H1 (cell line): ENCODE data around the gene CNPY4. TPM values are rescaled to one million over a fixed set of nuclear protein-coding genes. Genes with fewer than 3 reads are reported as not detected.
A peak's percentile ranks its signal among the peaks of the same experiment; 100 is the strongest.
"Not testable (repeated sequence)": the region's sequence is repeated elsewhere in the genome, so short reads cannot be mapped to it uniquely, and the experiment has no call there.

Experiments used
- CTCF ChIA-PET: fragments of 300-600 bp; sonication (Branson Sonifier 250); formaldehyde crosslinking; loops from one replicate; lab custom pipeline; 2021; ENCODE audit not compliant: partially characterized antibody; lab: Charles Lee
- POLR2A ChIA-PET: fragments of 300-600 bp; sonication (Branson Sonifier 250); formaldehyde crosslinking; loops from one replicate; lab custom pipeline; 2021; ENCODE audit warnings: inconsistent platforms; ENCODE audit not compliant: partially characterized antibody; lab: Charles Lee
- DNase-seq, 2 experiments: peaks; one replicate each; pipeline versions ENCODE4 v3.0.0 to v3.0.0-alpha.2; 2010 to 2022; ENCODE audit warnings: low spot score in 2 of 2, low read depth in 1 of 2, mixed read lengths in 1 of 2
- FAIRE-seq: peaks from 2 replicates; lab custom pipeline; 2011; peaks lifted over from hg19 to GRCh38; lab: Jason Lieb, UNC
- H2AFZ ChIP-seq: 2 replicates; pipeline ENCODE4 v1.8.1; 2012; ENCODE audit warnings: low read length, inconsistent platforms
- H2AK5ac ChIP-seq: 2 replicates; pipeline ENCODE4 v1.6.1; 2013; ENCODE audit warnings: low read depth, low read length
- H2BK120ac ChIP-seq: replicated peaks from 2 replicates; pipeline ENCODE3; 2013; ENCODE audit warnings: low read depth, low read length, inconsistent platforms
- H2BK12ac ChIP-seq: 2 replicates; pipeline ENCODE4 v1.6.1; 2013; ENCODE audit warnings: low read depth, low read length
- H2BK15ac ChIP-seq: 2 replicates; pipeline ENCODE4 v1.6.1; 2013; ENCODE audit warnings: low read length
- H2BK20ac ChIP-seq: 2 replicates; pipeline ENCODE4 v1.6.1; 2013; ENCODE audit warnings: low read length
- H2BK5ac ChIP-seq: 2 replicates; pipeline ENCODE4 v1.6.1; 2013; ENCODE audit warnings: low read depth, low read length
- H3K14ac ChIP-seq: 2 replicates; pipeline ENCODE4 v1.6.1; 2013; ENCODE audit warnings: inconsistent platforms; ENCODE audit not compliant: insufficient read length
- H3K18ac ChIP-seq: 2 replicates; pipeline ENCODE4 v1.6.1; 2013; ENCODE audit warnings: low read length; ENCODE audit errors: extremely low read depth
- H3K23ac ChIP-seq: 2 replicates; pipeline ENCODE4 v1.6.1; 2013; ENCODE audit warnings: inconsistent platforms; ENCODE audit not compliant: insufficient read length
- H3K23me2 ChIP-seq: 2 replicates; pipeline ENCODE4 v1.6.1; 2013; ENCODE audit warnings: low read depth, low read length
- H3K27ac ChIP-seq: 2 replicates; pipeline ENCODE4 v1.6.1; 2011; ENCODE audit warnings: low read depth, low read length, inconsistent platforms
- H3K27me3 ChIP-seq, 4 experiments: replicated peaks in 1 of 4; 1 replicate in 1 of 4; 2 replicates in 3 of 4; pipeline versions ENCODE4 v1.6.1 to v1.8.1; 2011 to 2013; ENCODE audit warnings: low read length in 3 of 4, mild to moderate bottlenecking in 3 of 4, inconsistent platforms in 2 of 4, mixed read lengths in 2 of 4, moderate library complexity in 1 of 4; ENCODE audit not compliant: control insufficient read depth in 3 of 4, insufficient read depth in 3 of 4; ENCODE audit errors: extremely low read depth in 1 of 4
- H3K36me3 ChIP-seq, 4 experiments: 2 replicates each; pipeline versions ENCODE4 v1.6.1 to v1.8.1; 2011 to 2013; ENCODE audit warnings: mild to moderate bottlenecking in 4 of 4, low read length in 3 of 4, moderate library complexity in 2 of 4, control low read depth in 1 of 4, inconsistent platforms in 1 of 4; ENCODE audit not compliant: insufficient read depth in 4 of 4, control insufficient read depth in 2 of 4
- H3K4ac ChIP-seq: replicated peaks from 2 replicates; pipeline ENCODE3; 2013; ENCODE audit warnings: low read length, low read depth, mixed read lengths, inconsistent platforms; ENCODE audit not compliant: insufficient read length
- H3K4me1 ChIP-seq, 4 experiments: replicated peaks in 1 of 4; 1 replicate in 1 of 4; 2 replicates in 3 of 4; pipeline versions ENCODE4 v1.6.1 to v1.8.1; 2011 to 2013; ENCODE audit warnings: low read length in 3 of 4, inconsistent platforms in 2 of 4, mixed read lengths in 1 of 4; ENCODE audit not compliant: insufficient read depth in 4 of 4, control insufficient read depth in 3 of 4
- H3K4me2 ChIP-seq, 2 experiments: 2 replicates each; pipeline versions ENCODE4 v1.6.1 to v1.8.1; 2011 to 2013; ENCODE audit warnings: low read depth in 2 of 2, low read length in 2 of 2, control low read depth in 1 of 2, inconsistent platforms in 1 of 2, mild to moderate bottlenecking in 1 of 2; ENCODE audit not compliant: insufficient read depth in 1 of 2
- H3K4me3 ChIP-seq, 4 experiments: fragments of 200-600, 300-600 bp in 1 of 4; sonication (generic), shearing (Covaris generic), sonication (Bioruptor Twin) in 1 of 4; 2 replicates each; pipeline versions ENCODE4 v1.5.1 to v1.8.1; 2011 to 2016; ENCODE audit warnings: low read length in 4 of 4, low read depth in 3 of 4, control low read depth in 2 of 4, inconsistent platforms in 2 of 4, mild to moderate bottlenecking in 2 of 4, mixed read lengths in 1 of 4, moderate library complexity in 1 of 4; ENCODE audit not compliant: insufficient read depth in 2 of 4; ENCODE audit errors: extremely low read depth in 1 of 4
- H3K56ac ChIP-seq: replicated peaks from 2 replicates; pipeline ENCODE3; 2013; ENCODE audit warnings: low read depth, mild to moderate bottlenecking, mixed read lengths, low read length, inconsistent platforms; ENCODE audit not compliant: insufficient read length
- H3K79me1 ChIP-seq: 2 replicates; pipeline ENCODE4 v1.6.1; 2013; ENCODE audit warnings: low read depth, low read length, control low read depth
- H3K79me2 ChIP-seq, 2 experiments: 2 replicates each; pipeline versions ENCODE4 v1.6.1 to v1.8.1; 2012 to 2013; ENCODE audit warnings: low read length in 2 of 2, mild to moderate bottlenecking in 2 of 2, inconsistent platforms in 1 of 2; ENCODE audit not compliant: insufficient read depth in 2 of 2, control insufficient read depth in 1 of 2
- H3K9ac ChIP-seq, 4 experiments: replicated peaks in 1 of 4; 1 replicate in 1 of 4; 2 replicates in 3 of 4; pipeline versions ENCODE4 v1.6.1 to v1.8.1; 2011 to 2013; ENCODE audit warnings: low read depth in 3 of 4, low read length in 3 of 4, control low read depth in 2 of 4, mild to moderate bottlenecking in 2 of 4, moderate library complexity in 2 of 4, inconsistent platforms in 1 of 4; ENCODE audit errors: extremely low read depth in 1 of 4
- H3K9me3 ChIP-seq, 2 experiments: 2 replicates each; pipeline versions ENCODE4 v1.6.1 to v1.8.1; 2012 to 2013; ENCODE audit warnings: mild to moderate bottlenecking in 2 of 2, moderate library complexity in 2 of 2, control low read depth in 1 of 2, inconsistent platforms in 1 of 2, low read depth in 1 of 2, low read length in 1 of 2, mixed read lengths in 1 of 2; ENCODE audit not compliant: insufficient read depth in 2 of 2
- H4K20me1 ChIP-seq, 2 experiments: replicated peaks in 1 of 2; 2 replicates each; pipeline versions ENCODE3 to v1.8.1; 2011 to 2013; ENCODE audit warnings: inconsistent platforms in 2 of 2, low read length in 2 of 2, mild to moderate bottlenecking in 1 of 2; ENCODE audit not compliant: insufficient read depth in 2 of 2, control insufficient read depth in 1 of 2
- H4K5ac ChIP-seq: 2 replicates; pipeline ENCODE4 v1.6.1; 2013; ENCODE audit warnings: low read length, low read depth, mixed read lengths, inconsistent platforms; ENCODE audit not compliant: insufficient read length
- H4K8ac ChIP-seq: 2 replicates; pipeline ENCODE4 v1.8.0; 2013; ENCODE audit warnings: mild to moderate bottlenecking, moderate library complexity, low read length, inconsistent platforms; ENCODE audit not compliant: insufficient read depth; ENCODE audit errors: extremely low read depth
- H4K91ac ChIP-seq: replicated peaks from 2 replicates; pipeline ENCODE3; 2013; ENCODE audit warnings: low read length, mixed read lengths, inconsistent platforms; ENCODE audit not compliant: insufficient read length
- EZH2 ChIP-seq: fragments of 200-600 bp; sonication (generic); IDR thresholded peaks from 2 replicates; pipeline ENCODE4 v1.7.1; 2012; ENCODE audit warnings: low read depth, mild to moderate bottlenecking, moderate library complexity, low read length, inconsistent platforms; ENCODE audit not compliant: severe bottlenecking
- JUND ChIP-seq: IDR thresholded peaks from 2 replicates; pipeline ENCODE4 v1.6.1; 2011; ENCODE audit warnings: mild to moderate bottlenecking, improper control_type of control experiment, low read length
- NRF1 ChIP-seq: IDR thresholded peaks from 2 replicates; pipeline ENCODE4 v1.6.1; 2011; ENCODE audit warnings: mild to moderate bottlenecking, low read depth, low read length, improper control_type of control experiment
- RNF2 ChIP-seq: fragments of 200-900, 300-1000 bp; sonication (generic); IDR thresholded peaks from 2 replicates; pipeline ENCODE4 v1.7.1; 2016; ENCODE audit warnings: borderline replicate concordance, low read depth, mild to moderate bottlenecking, antibody characterized with exemption, low read length; ENCODE audit not compliant: poor library complexity, severe bottlenecking; ENCODE audit errors: missing control alignments
- RXRA ChIP-seq: IDR thresholded peaks from 2 replicates; pipeline ENCODE4 v1.6.1; 2011; ENCODE audit warnings: low read depth, mild to moderate bottlenecking, low read length, moderate library complexity; ENCODE audit not compliant: insufficient read depth
- SP2 ChIP-seq: IDR thresholded peaks from 2 replicates; pipeline ENCODE4 v1.6.1; 2012; ENCODE audit warnings: mild to moderate bottlenecking, low read length, inconsistent platforms
- WGBS, 2 experiments: shearing (Covaris generic) in 1 of 2; methylation state at CpG; one replicate each; pipeline versions ENCODE4 v1.1.6 to v1.1.7; 2013 to 2015; ENCODE audit warnings: low lambda C conversion rate in 2 of 2, mixed read lengths in 2 of 2, inconsistent platforms in 1 of 2, low coverage in 1 of 2, missing lambda C conversion rate in 1 of 2; ENCODE audit not compliant: insufficient replicate concordance in 2 of 2, insufficient coverage in 1 of 2, insufficient read length in 1 of 2; ENCODE audit errors: extremely low coverage in 1 of 2, missing lambda C conversion rate in 1 of 2; 5-methylcytosine and 5-hydroxymethylcytosine counted together
- polyA plus RNA-seq, 7 experiments: library from polyadenylated mRNA; depleted of rRNA in 3 of 7; stranded (reverse) in 5 of 7; unstranded in 2 of 7; fragments of >200 nt in 5 of 7; fragments of 200-250 nt in 2 of 7; gene quantifications; 1 replicate in 5 of 7; 2 replicates in 1 of 7; 4 replicates in 1 of 7; pipeline versions ENCODE4 v1.2.1 to v1.2.3, GENCODE V29; 2011 to 2013; ENCODE audit warnings: missing spikeins in 2 of 7, mixed read lengths in 2 of 7
- total RNA-seq: library from RNA; stranded (reverse); fragmentation: NEBNext Ultra II Directional; extraction: Animal tissue kit (Norgen Biotek cat#: 25700); gene quantifications from 2 replicates; pipeline ENCODE4 v1.2.1, GENCODE V29; 2021
- TF ChIP-seq, protein P1 (sequence below), 3 experiments: IDR thresholded peaks; 1 replicate in 2 of 3; 2 replicates in 1 of 3; pipeline versions ENCODE4 v1.5.1 to v1.6.1; 2011; ENCODE audit warnings: low read length in 3 of 3, mild to moderate bottlenecking in 3 of 3, inconsistent platforms in 2 of 3, low read depth in 1 of 3, moderate library complexity in 1 of 3; ENCODE audit not compliant: insufficient read depth in 1 of 3; ENCODE audit errors: control extremely low read depth in 1 of 3

The CNPY4 gene
- total and polyA plus RNA-seq, 2 of the 8 experiments (the other 6 are each of a cell fraction or from before 2014, with no cell fraction given) = 10.2 to 15.3 TPM

DNA sequence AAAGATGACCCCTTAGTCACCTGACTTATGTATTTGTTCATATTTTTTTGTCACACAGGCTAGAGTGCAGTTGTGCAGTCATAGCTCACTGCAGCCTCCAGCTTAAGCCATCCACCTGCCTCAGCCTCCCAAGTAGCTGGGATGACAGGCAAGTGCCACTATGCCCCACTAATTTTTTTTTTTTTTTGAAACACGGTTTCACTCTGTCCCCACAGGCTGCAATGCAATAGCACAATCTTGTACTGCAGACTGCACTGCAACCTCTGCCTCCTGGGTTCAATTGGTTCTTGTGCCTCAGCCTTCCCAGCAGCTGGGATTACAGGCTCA, 9.2 kb downstream of the CNPY4 start (continued):
- TF ChIP-seq RXRA = no peak
- TF ChIP-seq SP2 = no peak
- no peak for TF ChIP-seq RNF2
- TF ChIP-seq NRF1 = no peak
- TF ChIP-seq JUND = no peak
- TF ChIP-seq, protein P1, sequence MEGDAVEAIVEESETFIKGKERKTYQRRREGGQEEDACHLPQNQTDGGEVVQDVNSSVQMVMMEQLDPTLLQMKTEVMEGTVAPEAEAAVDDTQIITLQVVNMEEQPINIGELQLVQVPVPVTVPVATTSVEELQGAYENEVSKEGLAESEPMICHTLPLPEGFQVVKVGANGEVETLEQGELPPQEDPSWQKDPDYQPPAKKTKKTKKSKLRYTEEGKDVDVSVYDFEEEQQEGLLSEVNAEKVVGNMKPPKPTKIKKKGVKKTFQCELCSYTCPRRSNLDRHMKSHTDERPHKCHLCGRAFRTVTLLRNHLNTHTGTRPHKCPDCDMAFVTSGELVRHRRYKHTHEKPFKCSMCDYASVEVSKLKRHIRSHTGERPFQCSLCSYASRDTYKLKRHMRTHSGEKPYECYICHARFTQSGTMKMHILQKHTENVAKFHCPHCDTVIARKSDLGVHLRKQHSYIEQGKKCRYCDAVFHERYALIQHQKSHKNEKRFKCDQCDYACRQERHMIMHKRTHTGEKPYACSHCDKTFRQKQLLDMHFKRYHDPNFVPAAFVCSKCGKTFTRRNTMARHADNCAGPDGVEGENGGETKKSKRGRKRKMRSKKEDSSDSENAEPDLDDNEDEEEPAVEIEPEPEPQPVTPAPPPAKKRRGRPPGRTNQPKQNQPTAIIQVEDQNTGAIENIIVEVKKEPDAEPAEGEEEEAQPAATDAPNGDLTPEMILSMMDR (IDR thresholded peaks at IDR 0.05; ENCODE audit: control extremely low read depth in 1 of 3, insufficient read depth in 1 of 3, low read depth in 1 of 3, low read length in 3 of 3) = no peak
- no peak for TF ChIP-seq EZH2

GRCh38 chr7:100130220-100130607, 10.8 kb downstream of the CNPY4 start:
- not testable (repeated sequence) for H4K20me1 ChIP-seq, H3K79me1 ChIP-seq, H4K8ac ChIP-seq, H3K18ac ChIP-seq, H3K79me2 ChIP-seq, H4K91ac ChIP-seq, H2AK5ac ChIP-seq, H2AFZ ChIP-seq, H2BK5ac ChIP-seq, H3K56ac ChIP-seq, H3K4me3 ChIP-seq, H3K4ac ChIP-seq, H2BK12ac ChIP-seq, H3K23me2 ChIP-seq, H3K9me3 ChIP-seq, H3K14ac ChIP-seq, DNase-seq, H3K23ac ChIP-seq, H2BK120ac ChIP-seq, H3K36me3 ChIP-seq, FAIRE-seq, H4K5ac ChIP-seq, H3K4me1 ChIP-seq, H2BK20ac ChIP-seq, H2BK15ac ChIP-seq, H3K9ac ChIP-seq, H3K27ac ChIP-seq
- 0 out of 4 replicates have a peak overlapping the region, but pooled peaks of 1 of the 2 experiments have one; percentile 0 for H3K4me2 ChIP-seq
- peaks cover 0 to 11% (median 0%) of the 10 kb centered on the region in 4 experiments; a peak in 2 of 7 replicates for H3K27me3 ChIP-seq
- ChIA-PET POLR2A (interaction anchor here (0.6 to 4.1 kb wide), 14 partner anchors 11 to 544 kb away, joined by 3 to 68 read pairs (median 4); partner anchors contain the start of genes AP4M1, LAMTOR4, MCM7 and ZKSCAN1), CTCF (interaction anchor here (0.6 to 9.0 kb wide), 26 partner anchors 9 to 252 kb away, joined by 3 to 108 read pairs (median 5); partner anchors contain the start of genes AP4M1, GAL3ST4, LAMTOR4 and MCM7)
- 100% methylated on average over 1 of the region's 1 CpG; no CpG with 5 or more reads in 1 of the 2 experiments for WGBS, 2 experiments
